GM12892 (cell line): ENCODE results near the gene FCER2.

Source experiments
- POLR2A ChIP-seq: IDR thresholded peaks from 2 replicates; pipeline ENCODE4 v1.6.1; 2011; ENCODE audit warnings: low read depth, low read length, control low read depth
- POLR2AphosphoS5 ChIP-seq: IDR thresholded peaks from 2 replicates; pipeline ENCODE4 v1.6.1; 2011; ENCODE audit warnings: low read depth, low read length, control low read depth
- TAF1 ChIP-seq: IDR thresholded peaks from 2 replicates; pipeline ENCODE4 v1.6.1; 2011; ENCODE audit warnings: low read depth, mild to moderate bottlenecking, control low read depth, low read length, borderline replicate concordance

DNA sequence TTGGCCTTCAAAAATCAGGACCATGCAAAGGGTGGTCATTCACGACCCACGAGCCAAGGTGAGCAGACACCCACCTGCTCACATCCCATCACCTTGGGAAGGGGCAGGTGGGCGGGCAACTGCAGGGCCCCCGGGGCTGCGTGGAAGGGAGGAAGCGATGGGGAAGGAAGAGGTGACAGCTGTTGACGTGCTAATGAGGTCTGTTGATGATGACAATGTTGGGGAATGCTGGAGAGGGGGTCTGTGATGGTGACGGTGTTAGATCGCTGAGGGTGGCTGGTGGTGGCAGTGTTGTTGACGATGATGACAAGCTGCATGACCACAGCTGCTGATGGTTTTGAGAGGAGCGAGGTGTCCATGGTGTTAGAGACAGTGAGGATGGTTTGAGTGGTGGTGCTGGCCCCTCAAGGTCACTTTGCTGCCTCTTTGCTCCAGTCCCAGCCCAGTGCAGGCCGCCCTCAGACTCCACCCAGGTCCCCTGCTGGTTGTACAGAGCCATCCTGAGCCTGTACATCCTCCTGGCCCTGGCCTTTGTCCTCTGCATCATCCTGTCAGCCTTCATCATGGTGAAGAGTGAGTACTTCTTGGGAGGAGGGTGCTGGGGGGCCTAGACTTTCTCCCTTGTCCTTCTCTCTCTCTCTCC, 24.1 kb downstream of the FCER2 start:
- no peak for TF ChIP-seq TAF1
- no peak for TF ChIP-seq POLR2AphosphoS5
- TF ChIP-seq POLR2A, result no peak
